Measurements from ENCODE around the gene GLCE.
"Not testable (repeated sequence)": the region's sequence is repeated elsewhere in the genome, so short reads cannot be mapped to it uniquely, and the experiment has no call there.

Gene GLCE

GRCh38 chr15:69154078-69154477 lies 6.4 kb upstream of the GLCE start:
- no peak for DNase-seq
- in situ Hi-C loops (cut with HindIII; ENCODE audit: low pct_ligation_motif_present, low pct_unique_long_range_greater_than_20kb, low sequenced_read_pairs): no loop called here

DNA sequence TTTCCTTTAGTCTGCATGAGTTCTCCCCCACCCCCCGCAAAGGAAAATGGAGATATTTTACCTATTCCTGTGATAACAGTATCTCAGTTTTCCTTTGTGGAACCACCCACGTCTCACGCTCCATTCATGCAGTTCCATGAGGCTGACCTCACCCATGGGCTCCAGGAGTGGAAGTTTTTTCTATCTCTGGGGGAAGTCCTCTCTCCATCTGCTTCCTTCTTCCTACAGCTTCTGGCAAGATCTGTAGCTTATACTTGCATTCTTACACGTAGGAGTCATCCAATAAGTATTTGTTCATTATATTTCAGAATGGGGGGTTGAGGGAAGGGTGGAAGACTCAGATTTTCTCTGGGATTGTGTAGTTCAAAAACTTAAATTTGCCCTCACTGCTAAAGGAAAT lies 5.8 kb upstream of the GLCE start:
- no peak for DNase-seq

DNA sequence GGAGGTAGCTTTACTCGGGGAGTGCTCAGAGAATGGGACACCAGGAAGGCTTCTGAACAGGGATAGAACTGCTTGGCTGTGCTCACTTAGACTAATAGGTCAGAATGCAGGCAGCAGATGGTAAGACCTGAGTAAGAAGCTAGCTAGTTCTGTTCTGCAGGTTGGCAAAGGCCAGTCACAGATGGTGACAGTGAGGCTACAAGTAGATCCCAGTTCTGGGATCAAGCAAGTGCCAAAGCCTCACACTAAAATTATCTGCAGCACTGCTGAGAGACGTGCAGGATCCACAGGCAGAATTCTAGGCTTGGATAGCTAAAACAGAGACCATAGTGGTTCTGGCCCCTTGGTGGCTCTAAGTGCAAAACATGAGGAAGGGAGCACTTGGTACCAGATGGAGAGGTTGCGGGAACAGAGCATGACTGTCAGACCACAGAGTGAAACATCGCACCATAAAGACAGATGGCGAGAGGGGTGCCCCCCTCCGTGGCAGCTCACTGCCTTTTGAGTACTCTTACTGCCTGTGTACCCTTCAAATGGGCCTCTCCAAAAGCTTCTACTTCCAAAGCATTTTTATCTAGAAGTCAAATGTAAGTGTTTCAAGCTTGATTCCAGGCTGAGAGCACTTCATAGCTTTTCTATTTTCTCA lies 3.6 kb upstream of the GLCE start:
- no peak for DNase-seq

More for the DNA sequence above, 5.8 kb upstream of the GLCE start:
- in situ Hi-C loops (cut with HindIII; ENCODE audit: low pct_ligation_motif_present, low pct_unique_long_range_greater_than_20kb, low sequenced_read_pairs): no loop called here

DNA sequence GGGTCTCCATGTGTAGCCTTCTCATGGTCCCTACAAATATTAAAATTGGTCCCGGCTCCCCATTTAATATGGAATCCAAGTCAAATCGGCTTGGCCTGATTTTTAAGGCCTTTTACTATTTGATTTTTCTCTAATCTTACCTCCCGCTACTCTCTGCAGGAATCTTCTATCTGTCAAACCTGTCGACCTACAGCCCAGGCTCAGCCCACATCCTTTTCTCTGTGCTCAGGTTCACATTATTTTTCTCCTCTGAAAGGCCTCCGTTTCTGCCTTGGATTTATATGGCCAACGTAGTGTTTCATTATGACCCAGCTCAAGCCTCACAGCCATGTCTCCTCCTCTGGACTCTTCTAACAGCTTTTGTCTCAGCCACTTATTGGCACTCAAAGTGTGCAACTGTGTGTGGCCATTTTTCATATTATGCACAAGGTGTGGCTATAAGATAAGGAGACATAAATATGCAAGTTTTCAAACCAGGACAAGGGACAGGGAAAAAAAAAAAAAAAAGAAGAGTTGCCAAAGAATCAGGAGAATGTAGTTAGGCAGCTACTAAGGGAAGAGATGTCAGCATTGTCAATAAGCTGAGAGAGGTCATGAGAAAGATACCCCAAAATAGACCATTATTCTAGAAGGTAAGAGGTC lies 2.1 kb upstream of the GLCE start:
- in situ Hi-C loops (cut with HindIII; ENCODE audit: low pct_ligation_motif_present, low pct_unique_long_range_greater_than_20kb, low sequenced_read_pairs): no loop called here
- no peak for DNase-seq

More for the DNA sequence above, 3.6 kb upstream of the GLCE start:
- in situ Hi-C loops (cut with HindIII; ENCODE audit: low pct_ligation_motif_present, low pct_unique_long_range_greater_than_20kb, low sequenced_read_pairs): no loop called here

DNA sequence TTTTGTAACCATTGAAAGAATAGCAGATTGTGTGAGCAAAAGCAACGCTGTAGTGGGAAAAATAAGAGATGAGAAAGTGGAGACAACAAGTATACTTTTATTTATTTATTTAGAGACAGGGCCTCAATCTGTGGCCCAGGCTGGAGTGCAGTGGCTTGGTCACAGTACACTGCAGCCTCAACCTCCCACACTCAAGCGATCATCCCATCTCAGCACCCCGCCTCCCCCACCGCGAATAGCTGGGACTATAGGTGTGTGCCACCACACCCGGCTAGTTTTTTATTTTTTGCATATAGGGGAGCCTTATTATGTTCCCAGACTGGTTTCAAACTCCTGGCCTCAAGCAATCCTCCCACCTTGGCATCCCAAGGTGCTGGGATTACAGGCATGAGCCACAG lies 1.6 kb upstream of the GLCE start:
- in situ Hi-C loops (cut with HindIII; ENCODE audit: low pct_ligation_motif_present, low pct_unique_long_range_greater_than_20kb, low sequenced_read_pairs): no loop called here
- no peak for DNase-seq

GRCh38 chr15:69159805-69160140 lies 662 bp upstream of the GLCE start:
- in situ Hi-C loops (cut with HindIII; ENCODE audit: low pct_ligation_motif_present, low pct_unique_long_range_greater_than_20kb, low sequenced_read_pairs): no loop called here
- DNase-seq: no peak

GRCh38 chr15:69161079-69161877 lies 843 bp downstream of the GLCE start:
- in situ Hi-C loops (cut with HindIII; ENCODE audit: low pct_ligation_motif_present, low pct_unique_long_range_greater_than_20kb, low sequenced_read_pairs): no loop called here
- DNase-seq: peak; percentile 33

DNA sequence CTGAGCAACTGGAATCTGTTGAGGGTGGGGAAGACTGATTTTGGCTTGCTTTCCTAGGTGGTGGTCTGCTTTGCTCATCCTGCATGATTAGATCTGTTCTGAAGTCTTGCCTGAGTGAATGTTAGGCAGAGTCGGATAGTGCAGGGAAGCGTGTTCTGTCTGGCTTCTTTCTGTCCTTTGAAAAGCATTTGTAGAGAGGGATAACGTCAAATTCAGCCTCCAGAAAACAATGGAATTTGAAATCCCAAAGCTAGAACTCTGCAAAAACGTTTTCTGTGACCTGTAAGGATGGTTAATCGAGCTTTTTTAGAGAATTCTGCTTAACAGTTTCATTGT lies 1.4 kb downstream of the GLCE start:
- DNase-seq: peak; percentile 11
- in situ Hi-C loops (cut with HindIII; ENCODE audit: low pct_ligation_motif_present, low pct_unique_long_range_greater_than_20kb, low sequenced_read_pairs): no loop called here

DNA sequence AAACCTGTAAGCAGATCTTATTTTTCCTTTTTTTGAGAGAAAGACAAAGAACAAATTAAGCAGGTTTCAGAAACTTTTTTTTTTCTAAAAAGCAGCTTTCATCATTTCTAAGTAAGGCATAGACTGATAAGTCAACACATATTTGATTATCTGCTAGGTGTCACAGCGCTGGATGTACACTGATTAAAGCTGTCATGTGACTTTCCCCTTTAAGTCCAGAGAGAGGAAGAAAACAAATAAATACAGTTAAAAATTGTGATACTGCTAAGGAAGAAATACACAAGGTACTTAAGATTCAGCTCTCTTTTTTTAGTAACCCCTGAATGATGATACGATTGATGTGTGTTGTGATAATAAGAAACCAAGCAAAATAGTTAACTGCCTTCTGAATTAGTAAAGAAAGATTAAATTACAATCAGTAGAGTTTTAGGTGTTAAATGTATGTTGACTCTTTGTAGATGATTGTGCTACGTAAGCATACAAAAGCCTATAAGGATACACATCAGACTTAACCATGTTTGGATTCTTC lies 2.8 kb downstream of the GLCE start:
- in situ Hi-C loops (cut with HindIII; ENCODE audit: low pct_ligation_motif_present, low pct_unique_long_range_greater_than_20kb, low sequenced_read_pairs): no loop called here

DNA sequence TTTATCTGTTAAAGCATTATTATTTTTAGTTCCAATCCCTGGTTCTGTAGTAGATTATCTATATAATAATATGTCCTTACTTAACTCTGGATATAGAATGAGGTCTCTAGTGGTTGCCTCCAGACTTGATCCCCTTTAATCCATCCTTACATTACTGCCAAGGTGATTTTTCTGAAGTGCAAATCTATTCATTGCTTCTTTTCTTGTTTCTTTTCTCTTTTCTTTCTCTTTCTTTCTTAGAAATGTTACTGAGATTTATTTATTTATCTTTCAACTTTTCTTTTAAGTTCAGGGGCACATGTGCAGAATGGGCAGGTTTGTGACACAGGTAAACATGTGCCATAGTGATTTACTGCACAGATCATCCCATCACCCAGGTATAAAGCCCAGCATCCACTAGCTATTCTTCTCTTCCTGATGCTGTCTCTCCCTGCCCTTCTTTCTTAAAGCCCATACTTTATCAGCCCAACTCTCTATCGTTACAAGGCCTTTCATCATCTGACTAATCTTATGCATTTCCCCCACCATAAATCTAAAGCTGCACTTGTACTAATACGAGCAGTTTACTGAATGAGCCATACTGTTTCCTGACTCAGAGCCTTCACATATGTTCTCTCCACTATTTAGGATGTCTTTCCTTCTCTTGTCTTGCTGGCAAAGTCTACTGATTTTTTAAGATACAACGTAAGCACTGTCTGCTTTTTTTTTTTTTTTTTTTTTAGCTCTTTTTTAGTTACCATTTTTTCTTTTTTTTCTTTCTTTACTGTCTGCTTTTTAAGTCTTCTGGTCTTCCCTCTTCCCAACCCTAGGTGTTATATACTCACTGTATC lies 4.6 kb downstream of the GLCE start:
- no peak for DNase-seq

More for the DNA sequence above, 2.8 kb downstream of the GLCE start:
- DNase-seq: no peak

DNA sequence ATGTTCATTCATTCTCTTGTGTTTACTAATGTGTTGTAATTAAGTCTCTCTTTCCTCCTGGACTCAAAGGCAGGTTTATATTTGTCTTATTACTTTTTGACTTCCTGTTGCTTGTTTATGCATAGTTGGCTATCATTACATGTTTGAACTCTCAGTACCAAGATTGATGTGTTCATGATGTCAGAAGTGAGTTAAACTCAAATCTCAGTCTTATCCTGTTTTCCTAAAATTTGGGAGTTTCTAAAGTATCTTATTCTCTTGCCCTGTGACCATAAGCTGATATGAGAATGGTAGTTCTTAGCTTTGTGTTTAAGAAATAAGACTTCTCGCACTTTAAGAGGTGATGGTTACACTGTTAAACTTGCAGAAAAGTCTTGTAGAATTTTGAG lies 5.2 kb downstream of the GLCE start:
- in situ Hi-C loops (cut with HindIII; ENCODE audit: low pct_ligation_motif_present, low pct_unique_long_range_greater_than_20kb, low sequenced_read_pairs): no loop called here

More for the DNA sequence above, 4.6 kb downstream of the GLCE start:
- in situ Hi-C loops (cut with HindIII; ENCODE audit: low pct_ligation_motif_present, low pct_unique_long_range_greater_than_20kb, low sequenced_read_pairs): no loop called here

DNA sequence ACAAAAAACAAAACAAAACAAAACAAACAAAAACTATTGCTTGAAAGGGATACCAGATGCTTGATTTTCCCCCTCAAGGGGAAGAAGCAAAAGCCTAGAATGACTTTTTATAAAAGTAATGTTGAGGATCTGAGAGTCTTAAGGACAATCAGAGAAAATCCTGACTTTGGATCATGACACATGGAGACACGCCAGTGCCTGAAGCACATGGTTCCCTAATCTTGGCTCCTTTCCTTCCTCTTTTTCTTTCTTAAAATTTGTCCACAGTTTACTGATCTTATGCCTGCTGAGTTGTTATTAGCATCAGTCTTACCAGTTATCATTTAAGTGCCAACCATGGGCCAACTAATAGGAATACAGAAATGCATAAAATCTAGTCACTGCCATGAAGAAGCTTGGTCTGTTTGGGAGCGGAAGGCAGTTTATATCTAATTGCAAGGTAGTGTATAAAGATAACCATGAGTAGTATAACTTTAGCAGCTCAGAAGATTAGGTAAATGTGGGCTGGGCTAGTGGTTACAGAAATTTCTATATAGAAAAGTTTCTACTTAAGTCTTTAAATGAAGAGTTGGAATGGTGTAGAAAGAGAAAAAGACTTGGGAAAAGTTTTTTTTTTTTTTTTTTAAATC lies 6.9 kb downstream of the GLCE start:
- DNase-seq: no peak

More for the DNA sequence above, 5.2 kb downstream of the GLCE start:
- no peak for DNase-seq

DNA sequence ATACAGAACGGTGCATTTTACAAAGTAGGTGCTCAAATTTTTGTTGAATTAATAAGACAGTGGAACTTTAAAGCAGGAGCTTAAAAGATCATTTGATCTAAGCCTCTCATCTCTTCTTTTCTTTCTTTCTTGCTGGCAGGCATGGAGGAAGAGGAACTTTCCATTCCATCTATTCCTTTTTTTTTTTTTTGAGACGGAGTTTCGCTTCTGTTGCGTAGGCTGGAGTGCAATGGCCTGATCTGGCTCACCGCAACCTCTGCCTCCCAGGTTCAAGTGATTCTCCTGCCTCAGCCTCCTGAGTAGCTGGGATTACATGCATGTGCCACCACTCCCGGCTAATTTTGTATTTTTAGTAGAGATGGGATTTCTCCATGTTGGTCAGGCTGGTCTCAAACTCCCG lies 7.9 kb downstream of the GLCE start:
- in situ Hi-C loops (cut with HindIII; ENCODE audit: low pct_ligation_motif_present, low pct_unique_long_range_greater_than_20kb, low sequenced_read_pairs); DNase-seq: not testable (repeated sequence)

More for the DNA sequence above, 6.9 kb downstream of the GLCE start:
- in situ Hi-C loops (cut with HindIII; ENCODE audit: low pct_ligation_motif_present, low pct_unique_long_range_greater_than_20kb, low sequenced_read_pairs): no loop called here

GRCh38 chr15:69169540-69169939 lies 9.1 kb downstream of the GLCE start:
- DNase-seq; in situ Hi-C loops (cut with HindIII; ENCODE audit: low pct_ligation_motif_present, low pct_unique_long_range_greater_than_20kb, low sequenced_read_pairs): not testable (repeated sequence)

DNA sequence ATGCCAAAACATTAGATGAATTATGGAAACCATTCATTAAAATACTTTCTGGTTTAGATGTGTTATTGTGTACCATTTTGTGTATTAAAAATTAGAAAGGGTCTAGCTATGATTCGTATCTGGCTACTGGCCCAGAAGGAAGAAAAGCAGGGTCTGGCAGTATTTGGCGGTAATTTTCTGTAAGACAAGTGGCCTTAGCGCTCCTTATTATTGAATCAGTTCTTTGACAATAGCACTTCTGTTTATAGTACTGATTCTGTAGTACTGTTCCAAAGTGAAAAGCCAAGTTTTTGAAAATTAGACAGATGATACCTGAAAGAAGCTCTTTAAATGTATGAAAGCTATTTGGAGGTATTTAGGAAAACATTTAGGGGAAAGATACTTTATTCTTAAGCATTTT lies 10.2 kb downstream of the GLCE start:
- DNase-seq: no peak
- in situ Hi-C loops (cut with HindIII; ENCODE audit: low pct_ligation_motif_present, low pct_unique_long_range_greater_than_20kb, low sequenced_read_pairs): no loop called here

DNA sequence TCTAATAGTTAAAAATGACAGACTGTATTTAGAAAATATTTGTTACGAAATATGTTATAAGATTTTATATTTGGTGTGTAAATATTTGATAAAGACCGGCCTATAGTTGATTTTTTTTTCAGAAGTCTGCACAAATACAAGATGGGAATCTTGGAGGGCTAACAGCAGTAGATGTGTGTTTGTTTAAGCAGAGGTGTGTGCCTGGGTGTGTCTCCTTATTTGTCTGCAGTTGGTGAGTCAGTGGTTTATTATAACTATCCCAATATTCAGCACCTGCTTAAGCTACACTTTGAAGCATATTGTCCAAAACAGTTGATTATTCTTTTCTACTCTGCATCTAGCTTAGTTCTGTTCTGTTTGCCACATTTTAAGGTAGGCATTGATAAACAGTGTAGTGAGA lies 12.4 kb downstream of the GLCE start:
- in situ Hi-C loops (cut with HindIII; ENCODE audit: low pct_ligation_motif_present, low pct_unique_long_range_greater_than_20kb, low sequenced_read_pairs): no loop called here
- DNase-seq: no peak

DNA sequence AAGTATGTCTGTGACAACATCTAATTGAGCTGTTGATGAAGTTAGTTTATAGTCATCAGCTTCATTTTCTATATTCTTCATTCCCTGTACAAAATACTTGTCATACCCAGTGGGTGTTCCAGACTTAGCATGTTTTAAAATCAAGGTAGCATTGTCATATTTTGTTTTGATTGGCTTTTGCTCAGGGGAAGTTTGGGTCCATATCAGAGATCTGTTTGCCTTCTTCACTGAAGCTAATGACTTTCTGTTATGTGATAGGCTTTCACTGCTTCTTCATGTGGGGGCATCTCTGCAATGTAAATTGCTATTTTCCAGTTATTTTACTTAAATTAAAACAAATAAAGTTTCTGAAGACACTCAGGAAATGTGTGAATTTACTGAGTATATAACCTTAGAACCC lies 15.1 kb downstream of the GLCE start:
- in situ Hi-C loops (cut with HindIII; ENCODE audit: low pct_ligation_motif_present, low pct_unique_long_range_greater_than_20kb, low sequenced_read_pairs): no loop called here

GRCh38 chr15:69181424-69181823 lies 21.0 kb downstream of the GLCE start:
- in situ Hi-C loops (cut with HindIII; ENCODE audit: low pct_ligation_motif_present, low pct_unique_long_range_greater_than_20kb, low sequenced_read_pairs): no loop called here
- DNase-seq: no peak

More for the DNA sequence above, 15.1 kb downstream of the GLCE start:
- DNase-seq: no peak

All from ACHN (cell line).